HepG2 (cell line): ENCODE measurements around the gene TMEM131. TPM values are rescaled to one million over a fixed set of nuclear protein-coding genes. Genes with fewer than 3 reads are reported as not detected.

Experiments
- JARID2 ChIP-seq: sonication (generic); formaldehyde crosslinking; IDR thresholded peaks from 2 replicates; pipeline ENCODE4 v1.8.1; 2023; ENCODE audit warnings: missing genetic modification reagents, inconsistent platforms; ENCODE audit not compliant: insufficient replicate concordance
- ZNF577 ChIP-seq: sonication (generic); formaldehyde crosslinking; IDR thresholded peaks from 2 replicates; pipeline ENCODE4 v1.4.0; 2020; ENCODE audit warnings: mild to moderate bottlenecking, low read depth, missing genetic modification reagents, borderline replicate concordance
- ZSCAN9 ChIP-seq: IDR thresholded peaks from 2 replicates; pipeline ENCODE4 v1.6.1; 2016; ENCODE audit warnings: borderline replicate concordance
- polyA plus RNA-seq, 8 experiments: library from polyadenylated mRNA; depleted of rRNA in 3 of 8; stranded (reverse) in 7 of 8; unstranded in 1 of 8; fragments of >200 nt; fragmentation: Illumina TruSeq in 4 of 8; extraction: Trizol in 4 of 8; gene quantifications; 2 replicates each; pipeline versions ENCODE4 v1.2.1 to v1.2.3, GENCODE V29; 2011 to 2016; ENCODE audit warnings: low read depth in 4 of 8, missing spikeins in 1 of 8, mixed read lengths in 1 of 8; ENCODE audit not compliant: insufficient read depth in 1 of 8
- total RNA-seq, 5 experiments: library from RNA; depleted of rRNA; stranded (reverse); fragments of >200 nt; fragmentation: Illumina TruSeq; extraction: Trizol; gene quantifications; 2 replicates each; pipeline ENCODE4 v1.2.3, GENCODE V29; 2016; ENCODE audit warnings: low read depth in 1 of 5
- TF ChIP-seq, protein P1 (sequence below): sonication (generic); formaldehyde crosslinking; IDR thresholded peaks from 2 replicates; pipeline ENCODE4 v1.4.0; 2020; ENCODE audit warnings: mild to moderate bottlenecking, missing genetic modification reagents
- TF ChIP-seq, protein P2 (sequence below): sonication (generic); formaldehyde crosslinking; IDR thresholded peaks from 2 replicates; pipeline ENCODE4 v1.8.0; 2022; ENCODE audit warnings: mild to moderate bottlenecking, missing genetic modification reagents, moderate library complexity

TMEM131 gene
- total and polyA plus RNA-seq, 2 of the 13 experiments (the other 11 are each of a cell fraction or from before 2014, with no cell fraction given): 17.9 to 19.5 TPM

DNA sequence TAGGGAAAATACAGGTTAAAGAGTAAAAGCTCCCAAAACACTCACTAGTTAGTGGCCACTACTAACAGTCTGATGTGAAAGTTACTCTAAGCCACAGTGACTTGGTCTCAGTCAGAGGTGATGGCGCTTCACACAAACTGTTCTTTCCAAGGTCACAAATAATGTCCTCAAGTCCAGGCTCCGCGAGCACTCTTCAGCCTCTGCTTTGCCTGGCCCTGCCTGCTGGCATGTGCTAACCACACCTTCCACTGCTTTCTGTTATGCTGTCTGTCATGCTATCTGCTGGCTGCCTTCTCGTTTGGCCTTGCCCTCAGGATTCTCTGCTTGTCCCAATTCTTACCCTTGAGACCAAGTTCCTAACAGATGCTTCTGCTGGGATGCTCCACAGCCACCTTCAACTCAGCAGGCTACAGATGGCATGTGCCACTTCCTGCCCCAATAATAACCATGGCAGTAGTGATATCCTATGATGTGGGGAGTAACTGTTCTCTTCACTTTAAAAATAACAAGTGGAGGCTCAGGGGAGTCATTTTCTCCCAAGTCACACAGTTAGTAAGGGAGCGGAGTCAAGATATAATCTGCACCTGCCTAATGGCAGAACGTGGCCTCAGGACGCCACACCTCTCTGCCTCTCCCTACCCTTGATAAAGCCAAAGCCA, 206.6 kb downstream of the TMEM131 start (continued):
- TF ChIP-seq ZNF577 (CRISPR knock-in tag): no peak
- TF ChIP-seq, protein P1, sequence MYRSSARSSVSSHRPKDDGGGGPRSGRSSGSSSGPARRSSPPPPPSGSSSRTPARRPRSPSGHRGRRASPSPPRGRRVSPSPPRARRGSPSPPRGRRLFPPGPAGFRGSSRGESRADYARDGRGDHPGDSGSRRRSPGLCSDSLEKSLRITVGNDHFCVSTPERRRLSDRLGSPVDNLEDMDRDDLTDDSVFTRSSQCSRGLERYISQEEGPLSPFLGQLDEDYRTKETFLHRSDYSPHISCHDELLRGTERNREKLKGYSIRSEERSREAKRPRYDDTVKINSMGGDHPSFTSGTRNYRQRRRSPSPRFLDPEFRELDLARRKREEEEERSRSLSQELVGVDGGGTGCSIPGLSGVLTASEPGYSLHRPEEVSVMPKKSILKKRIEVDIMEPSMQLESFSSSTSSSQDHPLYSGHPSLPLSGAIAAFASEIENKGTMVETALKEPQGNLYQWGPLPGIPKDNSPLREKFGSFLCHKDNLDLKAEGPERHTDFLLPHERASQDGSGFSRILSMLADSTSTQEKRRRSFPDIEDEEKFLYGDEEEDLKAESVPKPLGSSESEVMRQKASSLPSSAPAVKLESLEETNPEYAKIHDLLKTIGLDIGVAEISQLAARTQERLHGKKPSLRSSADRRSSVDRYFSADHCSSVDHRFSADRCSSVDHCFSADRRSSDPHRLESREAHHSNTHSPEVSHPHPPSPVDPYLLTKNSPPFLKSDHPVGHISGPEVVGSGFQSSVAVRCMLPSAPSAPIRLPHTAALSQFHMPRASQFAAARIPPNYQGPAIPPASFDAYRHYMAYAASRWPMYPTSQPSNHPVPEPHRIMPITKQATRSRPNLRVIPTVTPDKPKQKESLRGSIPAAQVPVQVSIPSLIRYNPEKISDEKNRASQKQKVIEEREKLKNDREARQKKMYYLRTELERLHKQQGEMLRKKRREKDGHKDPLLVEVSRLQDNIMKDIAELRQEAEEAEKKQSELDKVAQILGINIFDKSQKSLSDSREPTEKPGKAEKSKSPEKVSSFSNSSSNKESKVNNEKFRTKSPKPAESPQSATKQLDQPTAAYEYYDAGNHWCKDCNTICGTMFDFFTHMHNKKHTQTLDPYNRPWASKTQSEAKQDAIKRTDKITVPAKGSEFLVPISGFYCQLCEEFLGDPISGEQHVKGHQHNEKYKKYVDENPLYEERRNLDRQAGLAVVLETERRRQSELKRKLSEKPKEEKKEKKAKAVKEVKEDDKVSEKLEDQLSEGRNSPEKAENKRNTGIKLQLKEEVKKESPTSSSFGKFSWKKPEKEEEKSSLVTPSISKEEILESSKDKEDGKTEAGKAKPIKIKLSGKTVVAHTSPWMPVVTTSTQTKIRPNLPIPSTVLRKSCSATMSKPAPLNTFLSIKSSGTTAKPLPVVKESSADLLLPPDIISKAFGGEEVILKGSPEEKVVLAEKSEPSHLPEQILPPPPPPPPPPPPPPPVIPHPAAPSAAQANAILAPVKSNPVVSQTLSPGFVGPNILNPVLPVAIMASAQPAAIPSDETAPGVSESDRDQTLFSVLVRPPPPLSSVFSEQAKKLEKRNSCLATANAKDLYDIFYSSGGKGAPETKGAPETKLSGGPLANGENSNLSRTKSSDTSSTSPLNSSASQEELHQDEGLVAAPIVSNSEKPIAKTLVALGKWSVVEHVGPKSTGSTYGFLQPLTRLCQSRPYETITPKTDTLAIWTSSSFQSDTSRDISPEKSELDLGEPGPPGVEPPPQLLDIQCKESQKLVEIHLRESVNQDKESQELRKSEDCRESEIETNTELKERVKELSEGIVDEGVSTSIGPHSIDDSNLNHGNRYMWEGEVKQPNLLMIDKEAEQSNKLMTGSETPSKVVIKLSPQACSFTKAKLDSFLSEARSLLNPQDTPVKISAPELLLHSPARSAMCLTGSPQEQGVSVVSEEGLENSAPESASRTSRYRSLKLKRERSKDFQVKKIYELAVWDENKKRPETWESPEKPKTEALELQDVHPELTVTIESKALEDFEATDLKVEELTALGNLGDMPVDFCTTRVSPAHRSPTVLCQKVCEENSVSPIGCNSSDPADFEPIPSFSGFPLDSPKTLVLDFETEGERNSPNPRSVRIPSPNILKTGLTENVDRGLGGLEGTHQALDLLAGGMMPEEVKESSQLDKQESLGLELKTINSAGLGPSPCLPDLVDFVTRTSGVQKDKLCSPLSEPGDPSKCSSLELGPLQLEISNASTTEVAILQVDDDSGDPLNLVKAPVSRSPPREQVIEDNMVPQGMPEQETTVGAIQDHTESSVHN (CRISPR knock-in tag): no peak
- TF ChIP-seq ZSCAN9: no peak
- TF ChIP-seq, protein P2, sequence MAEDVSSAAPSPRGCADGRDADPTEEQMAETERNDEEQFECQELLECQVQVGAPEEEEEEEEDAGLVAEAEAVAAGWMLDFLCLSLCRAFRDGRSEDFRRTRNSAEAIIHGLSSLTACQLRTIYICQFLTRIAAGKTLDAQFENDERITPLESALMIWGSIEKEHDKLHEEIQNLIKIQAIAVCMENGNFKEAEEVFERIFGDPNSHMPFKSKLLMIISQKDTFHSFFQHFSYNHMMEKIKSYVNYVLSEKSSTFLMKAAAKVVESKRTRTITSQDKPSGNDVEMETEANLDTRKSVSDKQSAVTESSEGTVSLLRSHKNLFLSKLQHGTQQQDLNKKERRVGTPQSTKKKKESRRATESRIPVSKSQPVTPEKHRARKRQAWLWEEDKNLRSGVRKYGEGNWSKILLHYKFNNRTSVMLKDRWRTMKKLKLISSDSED (CRISPR knock-in tag): no peak
- TF ChIP-seq JARID2: no peak
